Measurements from ENCODE around the gene SLC2A1.

- TF ChIP-seq POLR2A (IDR thresholded peaks at IDR 0.05; ENCODE audit: low read depth, low read length) (no peak), PAX5 (IDR thresholded peaks at IDR 0.05; ENCODE audit: insufficient read depth, low read length, severe bottlenecking) (no peak), POLR2AphosphoS5 (IDR thresholded peaks at IDR 0.05; ENCODE audit: low read depth, low read length) (no peak), TAF1 (IDR thresholded peaks at IDR 0.05; ENCODE audit: low read depth, low read length) (no peak)
Observed at GRCh38 chr1:42965378-42965777, 6.7 kb upstream of the SLC2A1 start.

Measured in GM12891 (cell line).